Measurements from ENCODE around the gene LRFN2.

The LRFN2 gene

GRCh38 chr6:40471243-40471642, 115.9 kb downstream of the LRFN2 start:
- H3K27ac ChIP-seq (ENCODE audit: low read length): no peak overlapping the region
- no peaks in the 10 kb centered on the region for H3K27me3 ChIP-seq (ENCODE audit: control insufficient read depth, insufficient read depth, low read length)
- H3K36me3 ChIP-seq (ENCODE audit: control insufficient read depth, insufficient read depth, low read length): no peaks in the 10 kb centered on the region
- DNase-seq (ENCODE audit: low read depth, low spot score): no peak
- no peaks in the 10 kb centered on the region for H3K9me3 ChIP-seq (ENCODE audit: control insufficient read depth, insufficient read depth, low read length)
- H3K4me1 ChIP-seq (ENCODE audit: control insufficient read depth, insufficient read depth, low read length): peaks cover 2% of the 10 kb centered on the region
- no peak overlapping the region for H3K4me3 ChIP-seq (ENCODE audit: low read length)
- no CpG with 5 or more reads among the region's 4 CpGs for WGBS (ENCODE audit: insufficient coverage, insufficient read length)

- H3K36me3 ChIP-seq (ENCODE audit: control insufficient read depth, insufficient read depth, low read length): no peaks in the 10 kb centered on the region
- no CpG with 5 or more reads among the region's 3 CpGs for WGBS (ENCODE audit: insufficient coverage, insufficient read length)
- no peak for DNase-seq (ENCODE audit: low read depth, low spot score)
- no peaks in the 10 kb centered on the region for H3K27me3 ChIP-seq (ENCODE audit: control insufficient read depth, insufficient read depth, low read length)
- no peaks in the 10 kb centered on the region for H3K9me3 ChIP-seq (ENCODE audit: control insufficient read depth, insufficient read depth, low read length)
- no peak overlapping the region for H3K27ac ChIP-seq (ENCODE audit: low read length)
- H3K4me3 ChIP-seq (ENCODE audit: low read length): no peak overlapping the region
- H3K4me1 ChIP-seq (ENCODE audit: control insufficient read depth, insufficient read depth, low read length): peaks cover 2% of the 10 kb centered on the region
Measured at GRCh38 chr6:40469323-40469722, 117.8 kb downstream of the LRFN2 start.

- WGBS (ENCODE audit: insufficient coverage, insufficient read length): no CpG with 5 or more reads among the region's 3 CpGs
- Histone ChIP-seq H3K27me3 (ENCODE audit: control insufficient read depth, insufficient read depth, low read length) (no peaks in the 10 kb centered on the region), H3K36me3 (ENCODE audit: control insufficient read depth, insufficient read depth, low read length) (no peaks in the 10 kb centered on the region), H3K4me3 (ENCODE audit: low read length) (no peak overlapping the region), H3K9me3 (ENCODE audit: control insufficient read depth, insufficient read depth, low read length) (no peaks in the 10 kb centered on the region), H3K27ac (ENCODE audit: low read length) (no peak overlapping the region), H3K4me1 (ENCODE audit: control insufficient read depth, insufficient read depth, low read length) (no peaks in the 10 kb centered on the region)
- DNase-seq (ENCODE audit: low read depth, low spot score): no peak
Measured at GRCh38 chr6:40466986-40467539, 120.1 kb downstream of the LRFN2 start.

GRCh38 chr6:40461643-40462042, 125.5 kb downstream of the LRFN2 start:
- WGBS (ENCODE audit: insufficient coverage, insufficient read length): 100% methylated on average over 1 of the region's 3 CpGs
- Histone ChIP-seq H3K4me3 (ENCODE audit: low read length) (no peak overlapping the region), H3K36me3 (ENCODE audit: control insufficient read depth, insufficient read depth, low read length) (no peaks in the 10 kb centered on the region), H3K27ac (ENCODE audit: low read length) (no peak overlapping the region), H3K4me1 (ENCODE audit: control insufficient read depth, insufficient read depth, low read length) (no peaks in the 10 kb centered on the region), H3K9me3 (ENCODE audit: control insufficient read depth, insufficient read depth, low read length) (no peaks in the 10 kb centered on the region), H3K27me3 (ENCODE audit: control insufficient read depth, insufficient read depth, low read length) (no peaks in the 10 kb centered on the region)
- DNase-seq (ENCODE audit: low read depth, low spot score): no peak

GRCh38 chr6:40460380-40460779, 126.8 kb downstream of the LRFN2 start:
- Histone ChIP-seq H3K27ac (ENCODE audit: low read length) (no peak overlapping the region), H3K4me1 (ENCODE audit: control insufficient read depth, insufficient read depth, low read length) (no peaks in the 10 kb centered on the region), H3K4me3 (ENCODE audit: low read length) (no peak overlapping the region), H3K9me3 (ENCODE audit: control insufficient read depth, insufficient read depth, low read length) (no peaks in the 10 kb centered on the region), H3K27me3 (ENCODE audit: control insufficient read depth, insufficient read depth, low read length) (no peaks in the 10 kb centered on the region), H3K36me3 (ENCODE audit: control insufficient read depth, insufficient read depth, low read length) (no peaks in the 10 kb centered on the region)
- WGBS (ENCODE audit: insufficient coverage, insufficient read length): no CpG with 5 or more reads among the region's 1 CpG
- DNase-seq (ENCODE audit: low read depth, low spot score): no peak

- Histone ChIP-seq H3K27ac (ENCODE audit: low read length) (no peak overlapping the region), H3K4me1 (ENCODE audit: control insufficient read depth, insufficient read depth, low read length) (no peaks in the 10 kb centered on the region), H3K36me3 (ENCODE audit: control insufficient read depth, insufficient read depth, low read length) (no peaks in the 10 kb centered on the region), H3K9me3 (ENCODE audit: control insufficient read depth, insufficient read depth, low read length) (no peaks in the 10 kb centered on the region), H3K4me3 (ENCODE audit: low read length) (no peak overlapping the region), H3K27me3 (ENCODE audit: control insufficient read depth, insufficient read depth, low read length) (no peaks in the 10 kb centered on the region)
- DNase-seq (ENCODE audit: low read depth, low spot score): no peak
- WGBS (ENCODE audit: insufficient coverage, insufficient read length): no CpG with 5 or more reads among the region's 1 CpG
Measured at GRCh38 chr6:40457261-40457660, 129.9 kb downstream of the LRFN2 start.

GRCh38 chr6:40456390-40457013, 130.7 kb downstream of the LRFN2 start:
- Histone ChIP-seq H3K27ac (ENCODE audit: low read length) (no peak overlapping the region), H3K9me3 (ENCODE audit: control insufficient read depth, insufficient read depth, low read length) (no peaks in the 10 kb centered on the region), H3K4me3 (ENCODE audit: low read length) (no peak overlapping the region), H3K27me3 (ENCODE audit: control insufficient read depth, insufficient read depth, low read length) (no peaks in the 10 kb centered on the region), H3K4me1 (ENCODE audit: control insufficient read depth, insufficient read depth, low read length) (no peaks in the 10 kb centered on the region), H3K36me3 (ENCODE audit: control insufficient read depth, insufficient read depth, low read length) (no peaks in the 10 kb centered on the region)
- no peak for DNase-seq (ENCODE audit: low read depth, low spot score)
- whole genome bisulfite sequencing (ENCODE audit: insufficient coverage, insufficient read length): no CpG with 5 or more reads among the region's 5 CpGs

- no peak overlapping the region for H3K4me3 ChIP-seq (ENCODE audit: low read length)
- DNase-seq (ENCODE audit: low read depth, low spot score): no peak
- H3K36me3 ChIP-seq (ENCODE audit: control insufficient read depth, insufficient read depth, low read length): no peaks in the 10 kb centered on the region
- H3K27ac ChIP-seq (ENCODE audit: low read length): no peak overlapping the region
- no CpG with 5 or more reads among the region's 1 CpG for WGBS (ENCODE audit: insufficient coverage, insufficient read length)
- no peaks in the 10 kb centered on the region for H3K9me3 ChIP-seq (ENCODE audit: control insufficient read depth, insufficient read depth, low read length)
- H3K4me1 ChIP-seq (ENCODE audit: control insufficient read depth, insufficient read depth, low read length): no peaks in the 10 kb centered on the region
- no peaks in the 10 kb centered on the region for H3K27me3 ChIP-seq (ENCODE audit: control insufficient read depth, insufficient read depth, low read length)
Measured at GRCh38 chr6:40455686-40456389, 131.3 kb downstream of the LRFN2 start.

- Histone ChIP-seq H3K4me3 (ENCODE audit: low read length) (no peak overlapping the region), H3K27me3 (ENCODE audit: control insufficient read depth, insufficient read depth, low read length) (no peaks in the 10 kb centered on the region), H3K27ac (ENCODE audit: low read length) (no peak overlapping the region), H3K4me1 (ENCODE audit: control insufficient read depth, insufficient read depth, low read length) (no peaks in the 10 kb centered on the region), H3K36me3 (ENCODE audit: control insufficient read depth, insufficient read depth, low read length) (no peaks in the 10 kb centered on the region), H3K9me3 (ENCODE audit: control insufficient read depth, insufficient read depth, low read length) (no peaks in the 10 kb centered on the region)
- WGBS (ENCODE audit: insufficient coverage, insufficient read length): no CpG with 5 or more reads among the region's 4 CpGs
- DNase-seq (ENCODE audit: low read depth, low spot score): no peak
Measured at GRCh38 chr6:40450483-40450882, 136.7 kb downstream of the LRFN2 start.

GRCh38 chr6:40444811-40445210, 142.4 kb downstream of the LRFN2 start:
- Histone ChIP-seq H3K9me3 (ENCODE audit: control insufficient read depth, insufficient read depth, low read length) (no peaks in the 10 kb centered on the region), H3K4me1 (ENCODE audit: control insufficient read depth, insufficient read depth, low read length) (peaks cover 2% of the 10 kb centered on the region; the same call in 1 of the 2 replicates), H3K36me3 (ENCODE audit: control insufficient read depth, insufficient read depth, low read length) (no peaks in the 10 kb centered on the region), H3K4me3 (ENCODE audit: low read length) (no peak overlapping the region), H3K27ac (ENCODE audit: low read length) (no peak overlapping the region), H3K27me3 (ENCODE audit: control insufficient read depth, insufficient read depth, low read length) (no peaks in the 10 kb centered on the region)
- DNase-seq (ENCODE audit: low read depth, low spot score): no peak
- WGBS (ENCODE audit: insufficient coverage, insufficient read length): no CpG with 5 or more reads among the region's 1 CpG

All from iPS DF 6.9 (cell line).